Astrocyte (in vitro differentiated cells and primary cell): ENCODE results near the gene LRRN4. TPM values are rescaled to one million over a fixed set of nuclear protein-coding genes. Genes with fewer than 3 reads are reported as not detected.

Source experiments
- DNase-seq: peaks from one replicate; pipeline ENCODE4 v3.0.0-alpha.2; 2010; ENCODE audit warnings: low read depth
- FAIRE-seq: peaks from 2 replicates; lab custom pipeline; 2011; peaks lifted over from hg19 to GRCh38; lab: Jason Lieb, UNC
- H2AFZ ChIP-seq: 2 replicates; pipeline ENCODE4 v1.6.0; 2012; ENCODE audit warnings: low read depth, low read length, inconsistent platforms
- H3K27ac ChIP-seq: 2 replicates; pipeline ENCODE4 v1.5.1; 2011; ENCODE audit warnings: low read depth, low read length, inconsistent platforms
- H3K27me3 ChIP-seq: 2 replicates; pipeline ENCODE4 v1.6.0; 2011; ENCODE audit warnings: low read length, inconsistent platforms; ENCODE audit not compliant: insufficient read depth
- H3K36me3 ChIP-seq: 2 replicates; pipeline ENCODE4 v1.5.1; 2011; ENCODE audit warnings: low read length, inconsistent platforms; ENCODE audit not compliant: insufficient read depth
- H3K4me1 ChIP-seq: 2 replicates; pipeline ENCODE4 v1.5.1; 2011; ENCODE audit warnings: low read length, inconsistent platforms; ENCODE audit not compliant: insufficient read depth
- H3K4me2 ChIP-seq: 2 replicates; pipeline ENCODE4 v1.6.0; 2012; ENCODE audit warnings: low read length, inconsistent platforms
- H3K4me3 ChIP-seq: 2 replicates; pipeline ENCODE4 v1.5.1; 2011; ENCODE audit warnings: low read depth, mild to moderate bottlenecking, low read length, inconsistent platforms; ENCODE audit not compliant: insufficient read depth
- H3K79me2 ChIP-seq: 2 replicates; pipeline ENCODE4 v1.6.0; 2012; ENCODE audit warnings: mild to moderate bottlenecking, low read length, inconsistent platforms; ENCODE audit not compliant: insufficient read depth
- H3K9ac ChIP-seq: 2 replicates; pipeline ENCODE4 v1.6.0; 2012; ENCODE audit warnings: mild to moderate bottlenecking, low read length, inconsistent platforms
- H3K9me3 ChIP-seq: 2 replicates; pipeline ENCODE4 v1.5.1; 2012; ENCODE audit warnings: low read depth, mild to moderate bottlenecking, low read length, inconsistent platforms; ENCODE audit not compliant: insufficient read depth
- H4K20me1 ChIP-seq: 2 replicates; pipeline ENCODE4 v1.6.0; 2012; ENCODE audit warnings: low read length, inconsistent platforms; ENCODE audit not compliant: insufficient read depth
- H3K27ac Mint-ChIP-seq: one replicate; pipeline ENCODE4 v1.8.0; 2021; ENCODE audit warnings: mild to moderate bottlenecking, mixed read lengths; ENCODE audit not compliant: unreplicated experiment
- H3K27me3 Mint-ChIP-seq: one replicate; pipeline ENCODE4 v1.8.0; 2021; ENCODE audit warnings: low read depth, mixed read lengths; ENCODE audit not compliant: unreplicated experiment
- H3K36me3 Mint-ChIP-seq: one replicate; pipeline ENCODE4 v1.8.0; 2021; ENCODE audit warnings: low read depth, mixed read lengths; ENCODE audit not compliant: unreplicated experiment
- H3K4me1 Mint-ChIP-seq: one replicate; pipeline ENCODE4 v1.8.0; 2021; ENCODE audit warnings: low read depth, mixed read lengths; ENCODE audit not compliant: unreplicated experiment
- H3K4me3 Mint-ChIP-seq: one replicate; pipeline ENCODE4 v1.8.0; 2021; ENCODE audit warnings: mild to moderate bottlenecking, moderate library complexity, mixed read lengths; ENCODE audit not compliant: unreplicated experiment
- H3K9me3 Mint-ChIP-seq: one replicate; pipeline ENCODE4 v1.8.0; 2021; ENCODE audit warnings: mild to moderate bottlenecking, mixed read lengths; ENCODE audit not compliant: unreplicated experiment
- EZH2 ChIP-seq: IDR thresholded peaks from 2 replicates; pipeline ENCODE4 v1.6.1; 2012; ENCODE audit warnings: mild to moderate bottlenecking, low read length, inconsistent platforms; ENCODE audit not compliant: insufficient read depth
- total RNA-seq: library from RNA; stranded (reverse); gene quantifications from 2 replicates; pipeline ENCODE4 v1.2.1, GENCODE V29; 2021
- TF ChIP-seq, protein P1 (sequence below): IDR thresholded peaks from 2 replicates; pipeline ENCODE4 v1.5.1; 2011; ENCODE audit warnings: low read depth, mild to moderate bottlenecking, inconsistent platforms, low read length, moderate library complexity; ENCODE audit not compliant: insufficient read depth

LRRN4 gene
- total RNA-seq, 1 donor from 2014 or later, result 1.0 TPM

DNA sequence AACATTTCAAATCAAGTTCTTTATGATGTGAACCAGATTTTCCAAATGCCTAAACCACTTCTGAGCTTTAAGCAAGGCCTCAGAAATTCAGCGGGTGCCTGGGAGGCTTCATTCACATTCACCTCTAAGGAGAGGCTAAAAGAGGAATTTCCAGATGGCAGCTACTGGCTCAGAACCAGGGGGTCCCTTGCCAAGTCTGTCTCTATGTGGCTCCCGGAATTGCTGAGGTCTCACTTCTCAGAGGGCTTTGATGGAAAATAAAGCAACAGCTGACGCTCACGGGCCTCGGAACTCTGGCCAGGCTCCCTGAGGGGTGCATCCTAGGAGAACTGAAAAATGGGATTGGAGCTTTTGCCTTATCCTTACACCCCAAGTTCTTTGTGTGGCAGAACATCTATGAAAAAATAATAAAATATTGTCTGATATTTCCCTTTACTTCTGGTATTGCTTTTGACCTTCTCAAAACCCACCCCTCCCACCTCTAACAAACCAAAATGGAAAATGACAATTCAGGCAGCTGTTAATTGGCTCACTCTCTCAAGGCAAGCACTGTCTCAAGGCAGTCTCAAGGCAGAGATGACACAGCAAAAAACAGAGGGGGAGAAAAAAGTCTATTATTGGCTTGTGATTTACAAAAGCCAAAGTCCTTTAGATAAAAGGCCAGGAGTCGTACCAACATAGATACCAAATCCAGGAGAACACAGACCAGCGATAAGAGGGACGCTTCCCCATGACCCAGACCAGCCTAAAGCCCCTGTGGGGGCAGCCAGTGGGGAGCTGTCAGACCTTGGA is 21.8 kb upstream of the LRRN4 start:
- H3K4me1 Mint-ChIP-seq, result no peaks in the 10 kb centered on the region
- no peak overlapping the region for H3K27ac Mint-ChIP-seq
- H3K27me3 Mint-ChIP-seq, result no peaks in the 10 kb centered on the region
- no peak overlapping the region for H3K4me3 Mint-ChIP-seq
- no peak overlapping the region for H3K27ac ChIP-seq
- DNase-seq (peak; percentile 40), FAIRE-seq (no peak)
- H3K9me3 Mint-ChIP-seq, result no peaks in the 10 kb centered on the region
- H3K9me3 ChIP-seq, result no peaks in the 10 kb centered on the region
- peak overlapping the region; percentile 21 for H2AFZ ChIP-seq
- H3K79me2 ChIP-seq, result no peaks in the 10 kb centered on the region
- no peaks in the 10 kb centered on the region for H3K27me3 ChIP-seq
- H3K36me3 Mint-ChIP-seq, result peaks cover 8% of the 10 kb centered on the region
- H3K4me1 ChIP-seq, result no peaks in the 10 kb centered on the region
- H4K20me1 ChIP-seq, result no peaks in the 10 kb centered on the region
- TF ChIP-seq, protein P1, sequence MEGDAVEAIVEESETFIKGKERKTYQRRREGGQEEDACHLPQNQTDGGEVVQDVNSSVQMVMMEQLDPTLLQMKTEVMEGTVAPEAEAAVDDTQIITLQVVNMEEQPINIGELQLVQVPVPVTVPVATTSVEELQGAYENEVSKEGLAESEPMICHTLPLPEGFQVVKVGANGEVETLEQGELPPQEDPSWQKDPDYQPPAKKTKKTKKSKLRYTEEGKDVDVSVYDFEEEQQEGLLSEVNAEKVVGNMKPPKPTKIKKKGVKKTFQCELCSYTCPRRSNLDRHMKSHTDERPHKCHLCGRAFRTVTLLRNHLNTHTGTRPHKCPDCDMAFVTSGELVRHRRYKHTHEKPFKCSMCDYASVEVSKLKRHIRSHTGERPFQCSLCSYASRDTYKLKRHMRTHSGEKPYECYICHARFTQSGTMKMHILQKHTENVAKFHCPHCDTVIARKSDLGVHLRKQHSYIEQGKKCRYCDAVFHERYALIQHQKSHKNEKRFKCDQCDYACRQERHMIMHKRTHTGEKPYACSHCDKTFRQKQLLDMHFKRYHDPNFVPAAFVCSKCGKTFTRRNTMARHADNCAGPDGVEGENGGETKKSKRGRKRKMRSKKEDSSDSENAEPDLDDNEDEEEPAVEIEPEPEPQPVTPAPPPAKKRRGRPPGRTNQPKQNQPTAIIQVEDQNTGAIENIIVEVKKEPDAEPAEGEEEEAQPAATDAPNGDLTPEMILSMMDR, result no peak
- no peak for TF ChIP-seq EZH2
- no peak overlapping the region for H3K4me2 ChIP-seq
- no peak overlapping the region for H3K9ac ChIP-seq
- H3K36me3 ChIP-seq, result no peaks in the 10 kb centered on the region
- no peak overlapping the region for H3K4me3 ChIP-seq

DNA sequence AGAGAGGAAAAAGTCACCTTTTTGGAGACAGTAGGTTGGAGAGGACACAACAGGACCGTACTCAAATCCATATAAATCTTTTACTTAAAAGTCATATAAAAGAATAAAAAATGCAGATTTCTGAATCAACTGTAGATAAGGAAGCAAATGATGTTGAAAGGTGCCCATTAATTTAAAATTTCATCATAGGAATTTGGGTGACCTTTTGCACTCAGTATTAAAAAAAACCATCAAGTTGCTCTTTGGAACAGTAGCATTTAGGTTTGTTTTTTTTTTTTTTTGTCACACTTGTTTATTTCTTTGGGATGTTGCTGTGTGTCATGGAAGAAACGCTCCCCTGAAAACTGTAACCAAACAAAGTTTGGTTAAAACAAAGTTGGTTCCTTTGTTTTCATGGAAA is 20.9 kb upstream of the LRRN4 start:
- Mint-ChIP-seq H3K27me3 (no peaks in the 10 kb centered on the region), H3K4me3 (no peak overlapping the region), H3K4me1 (no peaks in the 10 kb centered on the region), H3K27ac (no peak overlapping the region), H3K9me3 (no peaks in the 10 kb centered on the region), H3K36me3 (peaks cover 5% of the 10 kb centered on the region)
- Histone ChIP-seq H4K20me1 (no peaks in the 10 kb centered on the region), H3K9me3 (no peaks in the 10 kb centered on the region), H3K4me2 (no peak overlapping the region), H3K4me3 (no peak overlapping the region), H3K27ac (no peak overlapping the region), H3K79me2 (no peaks in the 10 kb centered on the region), H3K4me1 (no peaks in the 10 kb centered on the region), H2AFZ (no peak overlapping the region), H3K9ac (no peak overlapping the region), H3K27me3 (no peaks in the 10 kb centered on the region), H3K36me3 (no peaks in the 10 kb centered on the region)
- TF ChIP-seq EZH2, result no peak
- TF ChIP-seq, protein P1, result no peak
- DNase-seq, result no peak
- FAIRE-seq, result no peak

DNA sequence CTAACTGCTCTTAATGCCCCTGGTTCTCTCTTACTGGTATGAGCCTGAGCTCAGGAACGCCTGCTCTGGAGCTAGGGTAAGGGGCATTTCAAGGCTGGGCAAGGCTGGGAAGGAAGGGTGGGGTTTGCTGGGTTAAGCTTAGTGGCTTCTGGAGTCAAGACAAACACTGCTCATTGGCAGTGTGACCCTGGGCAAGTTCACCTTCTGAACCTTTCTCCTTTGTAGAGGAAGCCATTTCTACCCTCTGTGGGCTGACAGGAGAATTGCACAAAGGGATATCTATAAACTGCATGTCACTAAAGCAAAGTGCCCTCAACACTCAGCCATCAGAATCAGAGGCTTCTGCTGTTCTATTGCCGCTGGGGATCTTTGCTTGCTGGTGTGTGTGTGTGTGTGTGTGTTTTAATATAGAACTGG is 20.3 kb upstream of the LRRN4 start:
- Histone ChIP-seq H3K27me3 (no peaks in the 10 kb centered on the region), H3K9me3 (no peaks in the 10 kb centered on the region), H3K36me3 (no peaks in the 10 kb centered on the region), H3K27ac (no peak overlapping the region), H3K4me1 (no peaks in the 10 kb centered on the region), H3K9ac (no peak overlapping the region), H4K20me1 (no peaks in the 10 kb centered on the region), H3K79me2 (no peaks in the 10 kb centered on the region), H2AFZ (no peak overlapping the region), H3K4me3 (no peak overlapping the region), H3K4me2 (no peak overlapping the region)
- TF ChIP-seq, protein P1, result no peak
- no peak for TF ChIP-seq EZH2
- no peak for FAIRE-seq
- H3K27me3 Mint-ChIP-seq, result no peaks in the 10 kb centered on the region
- H3K27ac Mint-ChIP-seq, result no peak overlapping the region
- H3K4me3 Mint-ChIP-seq, result no peak overlapping the region
- no peaks in the 10 kb centered on the region for H3K9me3 Mint-ChIP-seq
- DNase-seq, result no peak
- H3K36me3 Mint-ChIP-seq, result peaks cover 5% of the 10 kb centered on the region
- H3K4me1 Mint-ChIP-seq, result no peaks in the 10 kb centered on the region
